Activated CD4-positive, alpha-beta T cell treated with anti-CD3 and anti-CD28 coated beads, Interleukin-2, Interleukin-4, amounts not matched to agents 100 ng/mL and 50 ng/mL, durations not matched to agents 16 hours and 8 hours (primary cell): ENCODE data around the gene CA4.
"Not testable (repeated sequence)": the region's sequence is repeated elsewhere in the genome, so short reads cannot be mapped to it uniquely, and the experiment has no call there.

ENCODE experiments used
- DNase-seq: peaks from one replicate; pipeline ENCODE4 v3.0.0-alpha.2; 2020; ENCODE audit warnings: low spot score

Gene CA4

DNA sequence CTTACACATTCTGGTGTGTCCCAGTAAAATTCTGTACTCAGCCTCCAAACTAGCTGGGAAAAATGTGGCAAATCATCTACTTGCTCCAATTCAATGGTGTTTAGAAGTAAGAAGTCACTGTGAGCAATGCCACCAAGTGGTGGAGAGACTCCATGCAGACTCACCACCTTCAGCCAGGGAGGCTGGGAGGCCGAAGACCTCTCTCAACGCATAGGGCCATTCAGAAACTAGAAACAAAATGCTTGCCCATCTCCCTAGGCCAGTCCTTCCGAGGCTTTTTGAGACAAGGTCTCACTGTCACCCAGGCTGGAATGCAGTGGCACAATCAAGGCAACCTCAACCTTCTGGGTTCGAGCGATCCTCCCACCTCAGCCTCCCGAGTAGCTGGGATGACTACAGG is 25.0 kb downstream of the CA4 start:
- DNase-seq = not testable (repeated sequence)

DNA sequence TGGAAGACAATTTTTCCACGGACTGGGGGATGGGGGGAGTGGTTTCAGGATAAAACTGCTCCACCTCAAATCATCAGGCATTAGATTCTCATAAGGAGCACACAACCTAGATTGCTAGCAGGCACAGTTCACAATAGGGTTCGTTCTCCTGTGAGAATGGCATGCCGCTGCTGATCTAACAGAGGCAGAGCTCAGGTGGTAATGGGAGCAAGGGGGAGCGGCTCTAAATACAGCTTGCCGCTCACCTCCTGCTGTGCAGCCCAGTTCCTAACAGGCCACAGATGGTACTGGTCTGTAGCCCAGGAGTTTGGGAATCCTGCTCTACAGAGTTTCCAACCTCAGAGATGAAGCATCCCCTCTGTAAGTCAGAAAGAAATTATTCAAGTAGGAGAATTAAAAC is 27.0 kb downstream of the CA4 start:
- DNase-seq = not testable (repeated sequence)

DNA sequence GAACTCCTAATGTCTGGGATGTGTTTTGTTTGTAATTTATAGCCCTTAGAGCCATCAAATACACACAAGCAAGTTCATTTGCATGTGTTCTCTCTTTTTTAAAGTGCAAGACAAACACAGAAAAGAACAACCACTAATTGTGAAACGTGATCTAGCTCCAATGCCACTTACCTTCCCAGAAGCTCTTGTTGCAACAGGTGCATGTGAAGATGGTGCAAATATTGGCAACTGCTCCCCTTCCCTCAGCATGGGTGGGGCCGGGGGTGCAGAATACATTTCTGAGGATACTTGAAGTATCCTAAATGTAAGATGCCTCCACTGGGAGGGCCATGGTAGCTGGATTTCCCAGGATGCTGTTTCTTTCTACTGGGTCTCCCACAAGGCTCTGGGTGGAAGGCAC is 28.4 kb downstream of the CA4 start:
- not testable (repeated sequence) for DNase-seq

DNA sequence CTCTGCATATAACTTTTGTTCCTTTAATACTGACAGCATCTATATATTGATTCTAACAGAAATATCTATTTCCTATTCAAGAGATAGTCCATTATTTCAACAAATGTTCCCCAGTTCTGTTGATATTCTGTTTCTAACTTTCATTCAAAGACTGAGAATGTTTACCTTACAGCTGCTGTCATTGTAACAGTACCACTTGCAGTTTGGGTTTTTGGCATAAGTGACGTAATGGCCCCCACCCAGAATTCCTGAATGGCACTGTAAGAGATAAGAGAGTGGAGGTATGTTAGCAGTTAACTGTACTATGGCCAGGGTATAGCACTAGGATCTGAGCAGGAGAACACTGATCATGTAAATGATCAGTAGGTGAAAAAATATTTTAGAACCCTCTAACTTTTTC is 30.6 kb downstream of the CA4 start:
- not testable (repeated sequence) for DNase-seq

DNA sequence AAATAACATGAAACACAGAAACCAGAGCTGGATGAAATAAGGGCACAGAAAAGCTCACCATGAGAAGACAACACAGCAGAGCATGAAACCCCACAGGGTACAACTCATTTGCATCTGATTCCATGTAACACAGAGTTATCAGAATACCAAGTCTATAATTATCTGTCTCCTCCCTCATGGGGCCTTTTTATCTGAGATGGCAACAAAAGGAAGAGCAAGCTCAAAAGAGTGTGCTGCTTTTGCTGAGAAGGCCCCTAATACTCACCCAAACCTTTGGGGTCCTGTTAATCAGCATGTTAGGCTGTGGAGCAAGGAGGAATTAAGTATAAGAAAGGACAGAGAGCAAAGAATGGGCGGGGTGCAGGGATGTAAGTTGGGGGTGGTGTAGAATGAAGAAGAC is 36.6 kb downstream of the CA4 start:
- DNase-seq = not testable (repeated sequence)

DNA sequence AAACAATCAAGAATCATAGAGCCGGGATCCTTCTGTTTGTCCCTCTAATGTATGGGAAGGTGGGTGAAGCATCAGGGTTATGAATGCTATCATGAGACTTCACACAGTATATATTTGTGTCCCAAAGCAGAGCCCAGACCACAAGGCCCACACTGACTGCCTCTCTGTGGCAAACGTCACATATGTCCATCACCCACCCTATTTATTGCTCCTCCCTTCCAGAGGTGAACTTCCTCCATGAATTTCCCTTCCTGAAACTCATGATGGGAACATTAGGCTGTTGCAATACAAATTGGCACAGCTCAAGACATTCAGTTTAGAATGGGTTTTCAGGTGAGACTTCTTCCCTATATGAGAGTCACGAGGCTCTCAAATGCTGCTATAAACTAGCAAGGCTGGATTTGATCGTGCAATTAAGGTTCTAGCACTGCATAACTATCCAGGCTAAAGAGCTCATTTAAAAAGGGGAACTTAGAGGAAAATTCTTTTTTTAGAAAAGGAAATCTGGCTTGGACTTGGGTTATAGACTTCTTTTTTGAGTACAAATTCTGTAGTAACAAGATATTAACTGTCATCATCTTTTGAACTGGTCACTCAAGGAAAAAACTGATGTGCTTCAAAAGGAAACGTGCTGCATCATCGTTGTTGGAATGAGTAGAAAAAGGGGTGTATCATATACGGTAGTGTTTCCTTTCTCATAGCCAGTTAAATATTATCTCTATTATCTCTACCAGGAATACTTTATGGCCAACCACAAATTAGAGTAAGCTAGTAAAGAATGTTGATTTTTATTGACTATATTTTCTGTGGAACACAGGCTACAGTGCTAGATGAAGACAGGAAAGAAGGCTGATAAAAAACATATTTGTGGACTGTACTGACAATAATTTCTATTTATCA is 37.3 kb downstream of the CA4 start:
- DNase-seq = not testable (repeated sequence)

DNA sequence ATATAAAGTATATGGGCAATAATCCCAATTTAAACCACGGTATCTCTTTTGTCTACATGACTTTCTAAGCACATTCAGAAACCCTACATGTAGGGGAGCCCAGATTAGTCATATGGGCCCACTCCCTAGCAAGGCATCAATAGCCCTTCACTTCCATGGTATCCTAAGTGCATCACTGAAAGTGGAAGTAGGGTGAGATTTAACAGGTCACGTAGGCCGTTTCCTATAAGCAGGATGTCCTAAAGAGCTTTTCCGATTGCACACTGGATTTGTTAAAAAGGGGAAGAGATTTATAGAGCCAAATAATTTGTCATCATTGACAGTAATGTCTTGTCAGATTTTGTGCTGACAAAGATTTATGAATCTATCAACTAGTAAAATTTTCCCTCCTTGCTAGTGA is 39.0 kb downstream of the CA4 start:
- DNase-seq = no peak

DNA sequence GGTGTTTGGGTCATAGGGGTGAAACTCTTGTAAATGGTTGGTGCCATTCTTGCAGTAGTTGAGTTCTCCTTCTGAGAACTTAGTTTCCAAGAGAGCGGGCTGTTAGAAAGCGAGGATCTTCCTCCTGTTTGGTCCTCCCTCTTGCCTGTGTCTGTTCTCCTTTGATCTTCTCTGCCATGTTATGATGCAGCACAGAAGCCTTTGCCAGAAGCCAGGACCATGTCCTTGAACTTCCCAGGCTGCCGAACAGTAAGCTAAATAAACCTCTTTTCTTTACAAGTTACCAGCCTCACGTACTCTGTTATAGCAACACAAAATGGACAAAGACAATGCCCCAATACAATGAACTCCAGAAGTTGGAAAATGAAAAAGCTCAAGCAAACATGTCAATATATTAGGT is 40.3 kb downstream of the CA4 start:
- DNase-seq = not testable (repeated sequence)

DNA sequence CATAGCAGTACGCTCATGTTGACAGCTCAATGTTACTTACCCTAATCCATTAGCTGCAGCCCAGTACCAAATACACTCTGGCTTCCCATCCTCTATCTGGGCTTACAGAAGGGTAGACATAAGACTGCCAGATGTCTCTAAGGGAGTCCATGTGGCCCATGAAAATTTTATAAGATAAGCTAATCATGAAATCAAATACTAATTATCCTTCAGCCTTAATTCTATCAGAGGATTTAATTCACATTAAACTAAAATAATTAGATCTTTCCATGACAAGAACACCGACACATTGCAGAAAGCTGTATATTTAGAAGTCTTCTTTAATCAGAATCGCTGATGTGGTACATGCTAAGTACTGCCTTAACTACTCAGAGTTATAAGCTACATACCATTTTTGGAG is 43.3 kb downstream of the CA4 start:
- not testable (repeated sequence) for DNase-seq

DNA sequence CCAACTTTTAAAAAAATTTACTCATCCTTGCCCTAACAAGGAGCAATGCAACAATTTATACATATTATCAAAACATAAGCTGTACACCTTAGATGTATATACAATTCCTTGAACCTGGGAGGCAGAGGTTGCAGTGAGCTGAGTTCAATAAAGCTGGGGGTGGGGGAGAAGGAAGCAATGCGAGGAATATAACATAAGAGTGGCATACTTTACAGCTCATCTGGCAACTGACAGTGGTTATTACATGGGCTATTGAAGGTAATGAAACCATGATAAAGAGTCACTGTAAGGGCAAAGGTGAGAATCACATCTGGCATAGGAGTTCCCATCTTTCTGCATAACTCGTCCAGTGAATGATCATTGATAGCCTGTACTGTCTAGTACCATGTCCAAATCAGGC is 43.7 kb downstream of the CA4 start:
- DNase-seq = no peak

DNA sequence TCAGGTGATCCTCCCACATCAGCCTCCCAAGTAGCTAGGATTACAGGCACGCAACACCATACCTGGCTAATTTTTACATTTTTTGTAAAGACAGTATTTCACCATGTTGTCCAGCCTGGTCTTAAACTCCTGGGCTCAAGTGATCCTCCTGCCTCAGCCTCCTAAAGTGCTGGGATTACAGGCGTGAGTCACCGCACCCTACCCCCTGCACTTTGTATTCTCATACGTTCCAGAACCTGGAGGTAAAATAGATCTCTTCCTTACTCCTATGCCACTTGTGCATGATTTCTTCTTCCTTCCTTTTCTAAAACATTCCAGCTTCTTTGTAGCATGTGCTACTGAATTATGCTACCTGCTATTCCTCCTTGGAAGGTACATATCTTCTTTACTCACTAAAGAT is 44.4 kb downstream of the CA4 start:
- DNase-seq = not testable (repeated sequence)

DNA sequence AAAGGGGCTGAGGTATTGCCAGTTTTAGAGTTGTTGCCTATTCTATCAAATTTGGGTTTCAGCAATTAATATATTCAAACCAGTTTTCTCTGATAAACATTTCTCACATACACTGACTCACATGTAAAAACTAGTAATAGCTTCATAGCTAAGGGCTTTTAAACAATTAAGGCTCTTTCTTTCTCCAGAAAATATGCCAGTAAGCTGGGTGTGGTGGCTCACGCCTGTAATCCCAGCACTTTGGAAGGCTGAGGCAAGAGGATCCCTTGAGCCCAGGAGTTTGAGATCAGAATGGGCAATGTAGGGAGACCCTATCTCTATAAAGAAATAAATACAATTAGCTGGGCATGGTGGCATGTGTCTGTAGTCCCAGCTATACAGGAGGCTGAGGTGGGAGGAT is 48.9 kb downstream of the CA4 start:
- not testable (repeated sequence) for DNase-seq

DNA sequence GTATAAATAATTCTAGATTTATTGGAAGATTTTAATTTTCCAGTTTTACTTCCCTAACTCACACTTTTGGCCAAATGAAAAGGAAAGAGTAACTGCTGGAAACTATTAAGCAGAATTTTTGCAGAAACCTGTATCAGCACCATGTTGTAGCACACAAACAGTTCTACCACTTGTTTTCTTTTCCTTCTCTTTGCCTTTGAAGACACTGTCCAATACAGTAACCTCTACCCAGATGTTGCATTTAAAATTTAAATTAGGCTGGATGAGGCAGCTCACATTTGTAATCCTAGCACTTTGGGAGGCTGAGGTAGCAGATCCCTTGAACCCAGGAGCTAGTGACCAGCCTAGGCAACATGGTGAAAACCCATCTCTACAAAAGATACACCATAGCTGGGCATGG is 56.0 kb downstream of the CA4 start:
- not testable (repeated sequence) for DNase-seq

DNA sequence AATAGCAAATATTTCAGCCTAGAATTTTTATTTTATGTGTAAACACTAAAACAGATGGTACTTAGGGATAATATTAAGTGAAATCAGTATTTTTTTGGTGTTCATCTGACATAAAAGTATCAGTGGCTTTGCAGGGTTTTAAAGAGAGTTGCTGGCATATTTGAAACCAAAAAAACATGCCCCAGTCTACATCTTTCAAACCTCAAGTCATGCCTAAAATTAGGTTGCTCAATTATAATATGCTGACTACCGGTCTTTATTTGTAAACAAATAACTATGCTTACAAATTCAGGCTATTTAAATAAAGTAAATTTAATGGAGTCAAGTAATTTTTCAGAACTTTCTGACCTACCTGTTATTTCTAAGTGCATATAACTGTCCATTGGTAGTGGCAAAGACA is 58.5 kb downstream of the CA4 start:
- DNase-seq = not testable (repeated sequence)
